Measurements from ENCODE around the gene OSMR.

The OSMR gene

DNA sequence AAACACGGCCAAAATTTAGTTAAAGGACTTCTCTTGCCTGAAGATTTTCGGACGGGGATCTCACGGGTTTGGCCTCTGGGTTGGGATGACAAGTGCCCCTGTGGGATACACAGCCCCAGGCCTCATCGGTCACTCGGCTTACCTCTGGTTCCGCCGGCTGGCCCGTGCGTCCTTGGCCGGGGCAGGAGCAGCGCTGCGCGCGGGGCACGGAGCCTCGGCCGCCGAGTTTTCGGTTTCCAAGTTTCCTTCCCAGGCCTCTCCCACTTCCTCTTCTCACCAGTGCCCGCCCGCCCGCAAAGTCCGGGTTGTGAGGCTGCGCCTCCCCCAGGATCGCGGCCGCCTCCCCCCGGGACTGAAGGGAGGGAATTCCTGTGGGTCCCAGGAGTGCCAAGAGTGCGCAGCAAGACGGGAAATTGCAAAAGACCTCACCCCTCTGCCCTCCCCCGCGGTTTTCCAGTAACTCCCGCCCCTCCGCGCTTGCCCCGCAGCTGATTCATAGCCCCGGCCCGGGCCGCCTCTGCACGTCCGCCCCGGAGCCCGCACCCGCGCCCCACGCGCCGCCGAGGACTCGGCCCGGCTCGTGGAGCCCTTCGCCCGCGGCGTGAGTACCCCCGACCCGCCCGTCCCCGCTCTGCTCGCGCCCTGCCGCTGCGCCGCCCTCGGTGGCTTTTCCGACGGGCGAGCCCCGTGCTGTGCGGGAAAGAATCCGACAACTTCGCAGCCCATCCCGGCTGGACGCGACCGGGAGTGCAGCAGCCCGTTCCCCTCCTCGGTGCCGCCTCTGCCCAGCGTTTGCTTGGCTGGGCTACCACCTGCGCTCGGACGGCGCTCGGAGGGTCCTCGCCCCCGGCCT, at the start of gene OSMR:
TSS of gene OSMR (plus strand) at position 487 of the 853 bp plus-strand sequence. CDS start 23,033 bp downstream, outside the sequence.
- DNase-seq (ENCODE audit: low read depth, low spot score) = no peak

DNA sequence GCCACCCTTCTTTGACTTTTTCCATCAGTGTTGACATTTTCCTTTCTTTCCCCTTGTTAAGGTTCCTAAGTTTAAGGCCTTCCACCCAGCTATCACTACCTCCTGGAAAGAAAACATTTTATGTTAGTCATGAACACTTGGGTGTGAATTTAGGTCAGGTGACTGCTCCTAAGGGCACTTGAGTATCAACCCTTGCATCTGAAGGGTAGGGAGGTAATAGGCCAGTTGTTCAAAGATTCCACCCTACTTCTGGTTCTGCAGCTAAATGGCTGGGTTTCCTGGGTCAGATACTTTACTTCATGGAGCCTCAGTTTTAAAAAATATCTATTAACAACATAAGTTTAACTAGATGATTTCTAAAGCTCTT, 49.1 kb upstream of the OSMR start:
- DNase-seq (ENCODE audit: low read depth, low spot score) = no peak

DNA sequence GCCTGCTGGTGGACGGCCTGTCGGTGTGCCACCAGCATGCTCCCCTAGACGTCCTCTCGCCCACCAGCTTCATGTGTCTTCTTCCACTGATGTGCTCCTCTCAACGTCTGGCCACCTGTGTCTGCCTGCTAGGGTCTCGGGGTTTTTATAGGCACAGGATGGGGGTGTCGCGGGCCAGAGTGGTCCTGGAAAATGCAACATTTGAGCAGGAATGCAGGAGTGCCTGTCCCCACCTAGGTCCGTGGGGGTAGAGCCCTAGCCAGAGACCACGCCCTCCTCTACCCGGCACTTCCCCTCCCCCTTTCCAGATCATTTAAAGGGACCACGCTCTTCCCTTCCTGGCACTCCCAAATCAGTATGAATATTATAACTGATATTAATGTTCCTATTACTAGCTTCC, 48.0 kb upstream of the OSMR start:
- no peak for DNase-seq (ENCODE audit: low read depth, low spot score)

DNA sequence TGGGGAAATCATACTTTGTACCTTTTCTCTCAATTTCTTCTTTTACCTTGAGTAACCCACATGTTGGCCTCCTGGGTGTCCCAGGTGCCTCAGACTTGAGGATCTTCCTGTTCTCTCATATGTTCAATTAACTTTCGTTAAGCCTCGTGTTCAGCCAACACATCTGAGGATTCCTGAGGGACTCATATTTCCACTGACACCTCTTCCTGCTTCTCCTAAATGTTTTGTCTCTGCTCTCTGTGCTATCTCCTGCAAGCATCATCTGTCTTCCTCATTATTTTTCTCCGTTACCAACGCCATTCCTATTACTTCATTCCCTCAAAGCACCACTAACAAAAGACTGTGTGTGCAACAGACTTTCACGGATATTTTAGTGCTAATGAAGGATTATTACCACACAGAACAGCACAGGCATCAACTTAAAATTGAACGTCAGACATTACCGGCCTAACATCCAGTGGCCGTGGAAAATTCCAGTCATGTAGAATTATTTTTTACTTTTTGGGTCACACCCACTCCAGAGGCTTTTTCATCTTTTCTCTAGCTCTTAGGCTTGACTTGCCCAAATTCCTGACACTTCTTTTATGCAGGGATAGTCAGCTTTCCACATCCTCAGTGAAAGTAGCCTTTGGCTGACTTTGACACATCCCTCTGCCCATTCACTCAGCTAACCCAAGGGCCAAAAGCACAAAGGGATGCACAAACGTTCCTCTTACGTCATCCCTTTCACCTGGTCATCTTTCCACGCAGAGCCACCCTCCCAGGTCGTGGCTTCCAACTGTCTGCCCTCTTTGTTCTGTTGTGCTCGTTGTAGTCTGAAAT, 46.0 kb upstream of the OSMR start:
- DNase-seq (ENCODE audit: low read depth, low spot score) = no peak

DNA sequence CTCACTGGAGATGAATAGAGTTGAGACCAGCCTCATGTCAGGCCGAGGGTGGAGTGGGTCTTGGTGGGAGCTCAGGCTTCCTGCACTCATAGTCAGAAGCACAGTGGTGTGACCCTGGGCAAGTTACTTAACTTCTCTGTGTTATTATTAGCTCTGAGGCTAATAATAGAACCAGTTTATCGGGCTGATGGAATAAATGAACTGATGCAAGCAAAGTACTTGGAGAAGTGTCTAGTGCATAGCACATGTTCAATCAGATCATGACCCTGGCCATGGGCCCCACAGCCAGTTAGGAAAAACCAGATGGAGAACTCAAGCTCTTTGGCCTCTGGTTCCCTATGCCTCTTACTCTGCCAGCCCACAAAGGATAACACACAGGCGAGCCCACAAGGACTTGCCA, 45.3 kb upstream of the OSMR start:
- DNase-seq (ENCODE audit: low read depth, low spot score) = no peak

DNA sequence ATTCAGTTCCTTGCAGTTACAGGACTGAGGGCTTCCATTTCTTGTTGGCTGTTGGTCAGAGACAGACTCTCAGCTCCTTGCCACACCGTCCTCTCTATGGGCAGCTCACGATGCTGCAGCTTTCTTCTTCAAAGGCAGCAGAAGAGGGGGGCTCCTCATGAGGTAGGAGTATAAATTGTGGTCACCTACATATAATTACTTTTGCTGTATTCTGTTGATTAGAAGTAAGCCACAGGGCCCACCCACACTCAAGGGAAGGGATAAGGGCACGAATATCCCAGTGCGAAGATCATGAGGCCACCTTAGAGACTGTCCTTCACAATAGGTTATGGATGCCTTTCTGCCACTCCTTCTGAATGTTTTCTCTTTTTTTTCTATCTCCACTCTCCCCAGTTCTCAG, 43.7 kb upstream of the OSMR start:
- no peak for DNase-seq (ENCODE audit: low read depth, low spot score)

- DNase-seq (ENCODE audit: low read depth, low spot score) = no peak
These were observed 42.6 kb upstream of the OSMR start for GRCh38 chr5:38803246-38803645.

GRCh38 chr5:38806775-38807258, 39.0 kb upstream of the OSMR start:
- DNase-seq (ENCODE audit: low read depth, low spot score) = no peak

DNA sequence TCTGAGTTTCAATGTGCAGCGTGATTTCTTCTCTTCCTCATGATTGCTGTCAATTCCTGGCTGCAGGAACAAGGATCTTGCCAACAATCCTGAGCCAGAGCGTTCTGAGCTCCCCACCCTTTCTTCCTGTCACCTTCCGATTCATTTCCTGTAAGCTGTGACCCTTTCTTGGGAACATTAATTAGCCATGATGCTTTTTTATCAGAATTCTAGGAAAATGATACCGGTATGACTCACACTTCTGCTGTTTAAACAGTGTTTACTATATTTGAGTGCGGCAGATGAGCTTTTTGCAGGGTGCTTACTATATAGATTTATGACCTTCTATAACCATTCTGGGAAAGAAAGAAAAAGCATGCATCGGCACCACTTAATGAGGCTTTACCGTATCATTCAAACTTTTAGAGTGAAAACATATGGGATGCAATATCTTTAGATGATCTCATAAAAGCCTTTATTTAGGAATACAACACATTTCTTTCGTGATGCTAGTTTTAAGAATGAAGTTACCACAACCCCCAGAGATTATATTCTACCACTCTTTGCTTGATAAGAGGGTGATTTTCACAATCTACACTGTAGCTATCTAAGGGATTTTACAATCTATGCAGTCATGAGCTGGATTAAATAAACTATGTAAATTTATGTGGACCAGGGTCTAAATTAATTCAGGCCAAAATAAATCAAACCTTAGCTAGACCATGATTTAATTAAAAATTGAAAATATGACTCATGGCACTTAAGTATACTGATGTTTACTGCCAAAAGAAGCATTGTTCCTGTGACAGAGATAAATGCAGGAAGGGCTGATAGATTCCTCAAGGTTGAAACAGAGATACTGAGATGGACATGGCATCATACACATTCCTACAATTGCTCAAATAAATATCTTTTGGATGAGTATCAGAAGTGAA, 38.0 kb upstream of the OSMR start:
- no peak for DNase-seq (ENCODE audit: low read depth, low spot score)

DNA sequence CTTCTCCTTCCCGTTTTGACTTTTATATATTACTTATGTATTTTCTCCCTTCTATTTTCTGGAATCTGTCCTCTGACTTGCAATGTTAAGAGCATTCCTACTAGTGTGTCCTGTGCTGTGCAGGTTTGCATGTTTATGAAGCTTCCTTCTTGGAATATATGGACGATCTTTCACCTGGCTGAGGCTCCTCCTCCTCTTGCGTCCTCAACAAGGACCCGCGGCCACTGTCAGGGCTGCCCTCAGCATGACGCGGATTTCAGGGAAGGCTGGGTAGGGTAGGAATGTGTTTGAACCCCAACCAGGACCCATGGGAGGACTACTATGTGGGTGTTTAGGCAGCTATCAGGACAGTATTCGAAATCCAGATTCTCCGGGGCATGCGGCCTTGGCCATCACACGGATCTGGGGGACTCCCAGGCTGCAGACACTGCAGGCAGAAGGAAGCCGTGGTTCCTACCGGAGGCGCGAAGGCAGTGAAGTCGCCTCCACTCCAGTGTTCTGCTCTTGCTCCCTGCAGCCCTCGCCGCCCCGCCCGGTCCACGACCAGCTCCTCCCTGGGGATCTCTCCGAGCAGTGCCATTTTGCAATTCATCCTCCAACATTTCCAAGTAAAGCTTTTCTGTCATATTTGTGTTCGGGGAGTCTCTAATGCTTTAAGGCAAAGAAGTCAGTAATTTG, 37.0 kb upstream of the OSMR start:
- DNase-seq (ENCODE audit: low read depth, low spot score) = no peak

GRCh38 chr5:38809388-38810359, 36.1 kb upstream of the OSMR start:
- no peak for DNase-seq (ENCODE audit: low read depth, low spot score)

DNA sequence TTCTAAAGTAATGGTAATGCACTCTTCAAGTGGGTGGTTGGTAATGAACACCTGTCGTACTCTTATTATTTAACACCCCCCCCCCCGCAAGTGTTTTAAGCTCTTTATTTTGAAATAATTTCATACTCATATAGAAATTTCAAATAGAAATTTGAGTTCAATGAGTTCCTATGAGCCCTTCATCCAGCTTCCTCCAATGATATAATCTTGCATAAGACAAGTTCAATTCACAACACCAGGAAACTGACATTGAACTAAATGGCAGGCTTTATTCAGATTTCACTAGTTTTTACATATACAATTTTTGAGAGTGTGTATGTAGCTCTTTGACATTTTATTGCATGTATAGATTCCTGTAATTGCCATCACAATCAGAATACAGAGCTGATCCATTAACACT, 30.9 kb upstream of the OSMR start:
- no peak for DNase-seq (ENCODE audit: low read depth, low spot score)

DNA sequence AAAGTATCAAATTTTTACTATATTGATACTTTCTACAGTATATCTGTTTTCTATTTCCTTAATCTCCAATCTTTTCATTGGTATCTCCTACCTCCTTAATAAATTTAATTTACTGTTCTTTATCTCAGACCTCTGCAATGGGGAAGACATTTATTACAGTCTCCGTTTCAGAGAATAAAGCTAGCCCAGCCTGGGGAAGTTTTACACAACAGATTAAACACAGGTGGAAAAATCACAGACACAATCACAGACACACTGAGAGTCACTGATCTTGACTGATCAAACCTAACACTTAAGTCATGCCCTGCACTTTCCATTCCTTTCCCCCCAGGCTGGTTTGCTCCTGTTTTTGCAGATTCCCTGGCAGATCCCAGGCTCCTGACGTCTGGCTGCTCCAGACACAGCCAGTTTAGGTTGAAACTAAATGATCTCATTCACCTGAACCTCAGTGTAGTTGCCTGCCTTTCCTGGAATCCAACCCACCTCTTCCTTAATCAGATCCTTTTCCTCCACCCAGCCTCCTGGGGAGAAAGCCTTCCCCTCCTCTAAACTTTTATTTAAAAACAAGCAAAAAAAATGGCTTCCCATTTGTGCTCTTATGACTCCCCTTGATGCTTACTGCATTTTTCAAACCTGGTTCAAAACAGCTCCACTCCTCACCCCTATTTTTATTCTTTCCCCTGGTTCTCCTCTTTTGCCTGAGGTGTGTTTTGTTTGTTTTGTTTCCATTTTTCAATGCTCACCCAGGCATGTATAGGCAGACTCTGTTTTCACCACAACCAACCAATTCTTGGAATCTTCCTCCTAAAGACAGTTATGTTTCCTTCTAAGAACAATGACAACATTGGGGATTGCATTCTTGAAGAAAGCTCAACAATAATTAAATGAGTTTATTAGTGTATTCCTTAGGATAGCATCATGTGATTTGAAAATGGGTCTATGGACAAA, 29.5 kb upstream of the OSMR start:
- no peak for DNase-seq (ENCODE audit: low read depth, low spot score)

DNA sequence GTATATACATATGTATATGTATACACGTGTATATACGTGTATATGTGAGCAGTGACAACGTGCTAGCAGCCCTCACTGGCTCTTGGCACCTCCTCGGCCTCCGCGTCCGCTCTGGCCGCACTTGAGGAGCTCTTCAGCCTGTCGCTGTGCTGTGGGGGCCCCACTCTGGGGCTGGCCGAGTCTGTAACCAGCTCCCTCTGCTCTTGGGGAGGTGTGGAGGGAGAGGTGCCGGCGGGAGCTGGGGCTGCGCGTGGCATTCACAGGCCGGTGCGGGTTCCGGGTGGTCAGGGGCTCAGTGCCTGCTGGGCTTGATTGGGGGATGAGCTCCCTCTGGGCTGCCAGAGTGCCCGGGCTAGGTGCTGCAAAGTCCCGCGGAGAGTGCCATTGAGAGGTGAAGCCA, 24.1 kb upstream of the OSMR start:
- DNase-seq (ENCODE audit: low read depth, low spot score) = no peak

- DNase-seq (ENCODE audit: low read depth, low spot score) = no peak
These were observed 22.3 kb upstream of the OSMR start for GRCh38 chr5:38823503-38823902.

DNA sequence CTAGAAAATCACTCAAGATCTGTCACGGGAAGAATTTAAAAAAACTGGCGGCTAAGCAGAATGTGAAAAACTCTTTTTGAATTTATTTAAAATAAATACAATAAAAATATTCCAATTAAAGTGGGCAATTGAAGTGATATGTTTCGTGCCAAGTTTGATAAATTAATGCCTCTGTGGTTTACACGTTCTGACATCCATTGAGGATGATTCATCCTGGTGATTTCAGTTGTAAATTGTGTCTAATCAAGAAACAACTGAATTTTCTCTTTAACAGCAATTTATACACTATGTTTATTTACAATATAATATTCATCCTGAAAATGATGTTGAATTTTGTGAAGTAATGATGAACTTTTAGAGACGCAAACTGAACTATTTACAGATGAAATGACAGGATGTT, 21.0 kb upstream of the OSMR start:
- DNase-seq (ENCODE audit: low read depth, low spot score) = no peak

- no peak for DNase-seq (ENCODE audit: low read depth, low spot score)
These were observed 20.3 kb upstream of the OSMR start for GRCh38 chr5:38825494-38825893.

GRCh38 chr5:38827525-38827924, 18.3 kb upstream of the OSMR start:
- DNase-seq (ENCODE audit: low read depth, low spot score) = no peak

- no peak for DNase-seq (ENCODE audit: low read depth, low spot score)
These were observed 15.2 kb upstream of the OSMR start for GRCh38 chr5:38830521-38831051.
